PC-3 (cell line): Measurements from ENCODE around the gene COX7B. TPM values are rescaled to one million over a fixed set of nuclear protein-coding genes. Genes with fewer than 3 reads are reported as not detected.
A peak's percentile ranks its signal among the peaks of the same experiment; 100 is the strongest.

Source experiments
- ATAC-seq: fragments of 200-7000 bp; cut with Tn5 transposase; 2 replicates; pipeline ENCODE4 v1.9.1; 2020; ENCODE audit warnings: mild to moderate bottlenecking, moderate library complexity
- BruUV-seq: library from RNA; stranded (reverse); fragments of 400-500 nt; replicated peaks from 2 replicates; lab custom pipeline; 2021; lab: Mats Ljungman, UMichigan
- CTCF ChIA-PET: fragments of 300-600 bp; sonication (Branson Sonifier 250); formaldehyde crosslinking; loops from one replicate; lab custom pipeline; 2022; ENCODE audit warnings: antibody characterized with exemption; lab: Charles Lee
- POLR2A ChIA-PET: fragments of 300-600 bp; sonication (Branson Sonifier 250); formaldehyde crosslinking; loops from one replicate; lab custom pipeline; 2022; ENCODE audit warnings: antibody characterized with exemption; ENCODE audit not compliant: unreplicated experiment; lab: Charles Lee
- DNase-seq: peaks from one replicate; pipeline ENCODE4 v3.0.0-alpha.2; 2015
- H2AFZ ChIP-seq: fragments of 300-600 bp; sonication (generic); 2 replicates; pipeline ENCODE4 v1.6.0; 2016; ENCODE audit warnings: antibody characterized with exemption, low read length
- H3F3A ChIP-seq: fragments of 300-600 bp; sonication (generic); one replicate; pipeline ENCODE4 v1.6.0; 2017; ENCODE audit warnings: antibody characterized with exemption, low read length, control low read depth, mild to moderate bottlenecking; ENCODE audit not compliant: unreplicated experiment
- H3K27ac ChIP-seq: fragments of 300-600 bp; sonication (generic); 2 replicates; pipeline ENCODE4 v1.5.1; 2016; ENCODE audit warnings: mild to moderate bottlenecking, low read length
- H3K27me3 ChIP-seq: fragments of 300-600 bp; sonication (generic); 2 replicates; pipeline ENCODE4 v1.6.1; 2016; ENCODE audit warnings: low read length, mixed read lengths
- H3K36me3 ChIP-seq: fragments of 300-600 bp; sonication (generic); 2 replicates; pipeline ENCODE4 v1.6.1; 2016; ENCODE audit warnings: low read depth, mixed run types, low read length, mixed read lengths
- H3K4me1 ChIP-seq: fragments of 300-600 bp; sonication (generic); 2 replicates; pipeline ENCODE4 v1.5.1; 2016; ENCODE audit warnings: low read length; ENCODE audit not compliant: insufficient read depth
- H3K4me2 ChIP-seq: fragments of 300-600 bp; sonication (generic); 2 replicates; pipeline ENCODE4 v1.6.0; 2016; ENCODE audit warnings: low read length
- H3K4me3 ChIP-seq: fragments of 300-600 bp; sonication (generic); 2 replicates; pipeline ENCODE4 v1.5.1; 2016; ENCODE audit warnings: mild to moderate bottlenecking, low read length, mixed read lengths
- H3K79me2 ChIP-seq: fragments of 300-600 bp; sonication (generic); 2 replicates; pipeline ENCODE4 v1.6.1; 2017; ENCODE audit warnings: low read length, mixed read lengths
- H3K9ac ChIP-seq: fragments of 300-600 bp; sonication (generic); 2 replicates; pipeline ENCODE4 v1.6.0; 2016; ENCODE audit warnings: mild to moderate bottlenecking, low read length
- H3K9me2 ChIP-seq: fragments of 300-600 bp; sonication (generic); replicated peaks from 2 replicates; pipeline ENCODE4 v1.6.1; 2016; ENCODE audit warnings: mixed run types, low read length, mixed read lengths
- H3K9me3 ChIP-seq: fragments of 300-600 bp; sonication (generic); 2 replicates; pipeline ENCODE4 v1.6.1; 2016; ENCODE audit warnings: low read length, mixed read lengths
- H4K20me1 ChIP-seq: fragments of 300-600 bp; sonication (generic); 2 replicates; pipeline ENCODE4 v1.6.1; 2016; ENCODE audit warnings: low read length, mixed read lengths
- EZH2 ChIP-seq: fragments of 300-600 bp; sonication (generic); IDR thresholded peaks from one replicate; pipeline ENCODE4 v1.6.1; 2017; ENCODE audit warnings: antibody characterized with exemption, mild to moderate bottlenecking, low read length; ENCODE audit not compliant: unreplicated experiment
- EZH2phosphoT487 ChIP-seq: fragments of 300-600 bp; sonication (generic); IDR thresholded peaks from 2 replicates; pipeline ENCODE4 v1.6.1; 2018; ENCODE audit warnings: mild to moderate bottlenecking, antibody characterized with exemption, low read length, borderline replicate concordance
- intact Hi-C: fragments of 100-400 bp; cut with micrococcal nuclease; formaldehyde crosslinking; loops from 2 replicates; pipeline ENCODE4 v1.9.0; 2023
- total RNA-seq: library from RNA; depleted of rRNA; stranded (reverse); fragments of >200 nt; gene quantifications from 2 replicates; pipeline ENCODE4 v1.2.3, GENCODE V29; 2014
- TF ChIP-seq, protein P1 (sequence below): fragments of 300-600 bp; sonication (generic); conservative IDR thresholded peaks from 2 replicates; pipeline ENCODE4 v1.5.1; 2017; ENCODE audit warnings: antibody characterized with exemption, low read depth, mild to moderate bottlenecking, low read length

The COX7B gene
- total RNA-seq, 1 experiment from 2014 or later: 852 TPM

DNA sequence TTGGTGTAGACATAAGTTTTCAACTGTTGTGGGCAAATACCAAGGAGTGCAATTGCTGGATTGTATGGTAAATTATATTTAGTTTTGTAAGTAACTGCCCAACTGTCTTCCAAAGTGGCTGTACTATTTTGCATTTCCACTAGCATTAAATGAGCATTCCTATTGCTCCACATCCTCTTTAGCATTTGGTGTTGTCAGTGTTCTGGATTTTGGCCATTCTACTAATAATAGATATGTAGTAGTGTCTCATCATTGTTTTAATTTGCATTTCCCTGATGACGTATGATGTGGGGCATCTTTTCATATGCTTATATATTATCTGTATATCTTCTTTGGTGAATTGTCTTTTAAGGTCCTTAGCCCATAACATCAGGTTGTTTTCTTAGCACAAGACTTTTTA is 52.9 kb downstream of the COX7B start:
- H2AFZ ChIP-seq: no peak overlapping the region
- ATAC-seq: no peak
- intact Hi-C loops: loop anchor here (2.0 kb wide), 2 partner anchors 15 to 41 kb away; partner anchors contain the start of gene ATP7A
- no peak overlapping the region for H3K27ac ChIP-seq
- DNase-seq: no peak
- ChIA-PET POLR2A (no interaction called here), CTCF (no interaction called here)
- no peaks in the 10 kb centered on the region for H4K20me1 ChIP-seq
- H3K9me3 ChIP-seq: no peaks in the 10 kb centered on the region
- no peaks in the 10 kb centered on the region for H3K79me2 ChIP-seq
- H3F3A ChIP-seq: no peaks in the 10 kb centered on the region
- no peaks in the 10 kb centered on the region for H3K36me3 ChIP-seq
- no peaks in the 10 kb centered on the region for H3K27me3 ChIP-seq
- no peaks in the 10 kb centered on the region for H3K9me2 ChIP-seq
- TF ChIP-seq, protein P1, sequence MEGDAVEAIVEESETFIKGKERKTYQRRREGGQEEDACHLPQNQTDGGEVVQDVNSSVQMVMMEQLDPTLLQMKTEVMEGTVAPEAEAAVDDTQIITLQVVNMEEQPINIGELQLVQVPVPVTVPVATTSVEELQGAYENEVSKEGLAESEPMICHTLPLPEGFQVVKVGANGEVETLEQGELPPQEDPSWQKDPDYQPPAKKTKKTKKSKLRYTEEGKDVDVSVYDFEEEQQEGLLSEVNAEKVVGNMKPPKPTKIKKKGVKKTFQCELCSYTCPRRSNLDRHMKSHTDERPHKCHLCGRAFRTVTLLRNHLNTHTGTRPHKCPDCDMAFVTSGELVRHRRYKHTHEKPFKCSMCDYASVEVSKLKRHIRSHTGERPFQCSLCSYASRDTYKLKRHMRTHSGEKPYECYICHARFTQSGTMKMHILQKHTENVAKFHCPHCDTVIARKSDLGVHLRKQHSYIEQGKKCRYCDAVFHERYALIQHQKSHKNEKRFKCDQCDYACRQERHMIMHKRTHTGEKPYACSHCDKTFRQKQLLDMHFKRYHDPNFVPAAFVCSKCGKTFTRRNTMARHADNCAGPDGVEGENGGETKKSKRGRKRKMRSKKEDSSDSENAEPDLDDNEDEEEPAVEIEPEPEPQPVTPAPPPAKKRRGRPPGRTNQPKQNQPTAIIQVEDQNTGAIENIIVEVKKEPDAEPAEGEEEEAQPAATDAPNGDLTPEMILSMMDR: no peak
- no peak for TF ChIP-seq EZH2phosphoT487
- TF ChIP-seq EZH2: no peak
- BruUV-seq: no TSS peak
- H3K9ac ChIP-seq: no peak overlapping the region
- no peak overlapping the region for H3K4me2 ChIP-seq
- H3K4me1 ChIP-seq: peaks cover 12% of the 10 kb centered on the region
- H3K4me3 ChIP-seq: no peak overlapping the region

DNA sequence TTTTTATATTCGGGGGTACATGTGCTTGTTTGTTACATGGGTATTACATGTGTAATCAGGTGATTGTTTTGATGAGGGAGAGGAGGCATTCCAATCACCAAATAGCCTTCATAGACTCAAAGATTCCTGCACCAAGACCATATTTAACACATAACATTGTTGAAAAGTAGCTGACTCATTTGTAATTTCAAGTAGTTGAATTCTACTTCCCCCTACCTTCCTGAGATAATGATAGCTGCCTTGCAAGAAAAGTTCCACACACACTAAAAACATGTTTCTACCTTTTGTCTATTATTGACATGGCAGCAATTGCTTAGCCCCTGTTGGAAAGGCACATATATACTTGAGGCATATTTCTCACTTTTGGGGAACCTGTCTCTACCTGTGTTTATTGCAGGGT is 54.0 kb downstream of the COX7B start:
- peaks cover 12% of the 10 kb centered on the region for H3K4me1 ChIP-seq
- H3K4me3 ChIP-seq: no peak overlapping the region
- no peaks in the 10 kb centered on the region for H4K20me1 ChIP-seq
- H3F3A ChIP-seq: no peaks in the 10 kb centered on the region
- H3K27ac ChIP-seq: no peak overlapping the region
- no peak overlapping the region for H3K9ac ChIP-seq
- H3K9me2 ChIP-seq: no peaks in the 10 kb centered on the region
- no peaks in the 10 kb centered on the region for H3K9me3 ChIP-seq
- H3K27me3 ChIP-seq: no peaks in the 10 kb centered on the region
- ChIA-PET POLR2A (no interaction called here), CTCF (interaction anchor here (0.7 to 1.1 kb wide), 2 partner anchors 10 to 147 kb away, joined by 3 to 6 read pairs; no protein-coding TSS in a partner anchor)
- TF ChIP-seq EZH2 (no peak), EZH2phosphoT487 (no peak)
- TF ChIP-seq, protein P1: no peak
- H2AFZ ChIP-seq: peak overlapping the region; percentile 61; the same call in 1 of the 2 replicates
- no TSS peak for BruUV-seq
- DNase-seq (no peak), ATAC-seq (peak; percentile 52)
- H3K4me2 ChIP-seq: peak overlapping the region; percentile 30; the same call in 1 of the 2 replicates
- H3K79me2 ChIP-seq: no peaks in the 10 kb centered on the region
- H3K36me3 ChIP-seq: no peaks in the 10 kb centered on the region; the same call in 1 of the 2 replicates
- intact Hi-C loops: loop anchor here (2.0 kb wide), 2 partner anchors 17 to 43 kb away; partner anchors contain the start of gene ATP7A

DNA sequence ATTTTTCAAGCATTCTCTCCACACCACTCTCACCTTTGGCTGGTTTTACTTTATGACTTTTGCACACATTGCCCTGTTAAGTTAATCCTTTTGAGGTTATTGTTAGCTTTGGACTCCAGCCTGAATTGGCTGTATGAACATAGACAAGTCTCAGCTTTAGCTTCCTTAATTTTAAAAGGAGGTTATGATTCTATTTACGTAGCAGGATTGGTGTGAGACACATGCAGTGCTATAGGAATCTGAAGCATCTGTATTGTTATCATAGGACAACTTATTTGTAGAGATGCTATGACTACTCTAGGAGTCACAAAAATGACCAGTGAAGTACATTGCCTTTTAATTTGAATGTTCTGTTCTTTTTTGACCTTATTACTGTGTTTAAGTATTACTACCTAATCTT is 54.4 kb downstream of the COX7B start:
- ATAC-seq (peak; percentile 96), DNase-seq (peak; percentile 54)
- Histone ChIP-seq H3K4me2 (peak overlapping the region; percentile 30; the same call in 1 of the 2 replicates), H3K4me1 (peaks cover 12% of the 10 kb centered on the region), H3K9me2 (no peaks in the 10 kb centered on the region), H3K9ac (no peak overlapping the region), H2AFZ (peak overlapping the region; percentile 61; the same call in 1 of the 2 replicates), H3K79me2 (no peaks in the 10 kb centered on the region), H3K36me3 (no peaks in the 10 kb centered on the region; the same call in 1 of the 2 replicates), H3F3A (no peaks in the 10 kb centered on the region), H4K20me1 (no peaks in the 10 kb centered on the region), H3K27me3 (no peaks in the 10 kb centered on the region), H3K9me3 (no peaks in the 10 kb centered on the region), H3K4me3 (no peak overlapping the region), H3K27ac (no peak overlapping the region)
- BruUV-seq: no TSS peak
- no peak for TF ChIP-seq EZH2
- TF ChIP-seq, protein P1: no peak
- no peak for TF ChIP-seq EZH2phosphoT487
- ChIA-PET CTCF (interaction anchor here (0.7 to 1.1 kb wide), 2 partner anchors 10 to 146 kb away, joined by 3 to 6 read pairs; no protein-coding TSS in a partner anchor), POLR2A (no interaction called here)
- intact Hi-C loops: loop anchor here (2.0 kb wide), 2 partner anchors 17 to 43 kb away; partner anchors contain the start of gene ATP7A
